ENCODE measurements around the gene GAB2. TPM values are rescaled to one million over a fixed set of nuclear protein-coding genes. Genes with fewer than 3 reads are reported as not detected.

The GAB2 gene
- polyA plus RNA-seq, 1 experiment = 8.7 TPM

GRCh38 chr11:78190871-78191538 is 226.6 kb downstream of the GAB2 start:
- no peak for TF ChIP-seq CTCF (IDR thresholded peaks at IDR 0.05; ENCODE audit: low read depth, low read length)
- ChIA-PET CTCF (no interaction called here), POLR2A (no interaction called here)
- H3K9me3 ChIP-seq (ENCODE audit: control insufficient read depth, insufficient read depth, low read length) = no peaks in the 10 kb centered on the region
- no peak overlapping the region for H3K27ac ChIP-seq (ENCODE audit: low read depth, low read length)
- no peak overlapping the region for H3K4me3 ChIP-seq (ENCODE audit: low read depth, low read length)
- no peak for DNase-seq (ENCODE audit: low read depth, low spot score)
- H3K27me3 ChIP-seq (ENCODE audit: control insufficient read depth, insufficient read depth, low read length) = no peaks in the 10 kb centered on the region

GRCh38 chr11:78190374-78190773 is 227.2 kb downstream of the GAB2 start:
- H3K27me3 ChIP-seq (ENCODE audit: control insufficient read depth, insufficient read depth, low read length) = no peaks in the 10 kb centered on the region
- DNase-seq (ENCODE audit: low read depth, low spot score) = no peak
- POLR2A ChIA-PET = no interaction called here
- H3K27ac ChIP-seq (ENCODE audit: low read depth, low read length) = no peak overlapping the region
- CTCF ChIA-PET = no interaction called here
- no peaks in the 10 kb centered on the region for H3K9me3 ChIP-seq (ENCODE audit: control insufficient read depth, insufficient read depth, low read length)
- no peak for TF ChIP-seq CTCF (IDR thresholded peaks at IDR 0.05; ENCODE audit: low read depth, low read length)
- H3K4me3 ChIP-seq (ENCODE audit: low read depth, low read length) = 0 out of 2 replicates have a peak overlapping the region, but pooled peaks have one; percentile 1

- CTCF ChIA-PET = interaction anchor here (1.9 kb wide), 1 partner anchor 375 kb away, joined by 5 read pairs; no protein-coding TSS in a partner anchor
- Histone ChIP-seq H3K9me3 (ENCODE audit: control insufficient read depth, insufficient read depth, low read length) (no peaks in the 10 kb centered on the region), H3K27me3 (ENCODE audit: control insufficient read depth, insufficient read depth, low read length) (no peaks in the 10 kb centered on the region), H3K4me3 (ENCODE audit: low read depth, low read length) (peak overlapping the region; percentile 82), H3K27ac (ENCODE audit: low read depth, low read length) (no peak overlapping the region)
- TF ChIP-seq CTCF (IDR thresholded peaks at IDR 0.05; ENCODE audit: low read depth, low read length) = no peak
- DNase-seq (ENCODE audit: low read depth, low spot score) = no peak
- POLR2A ChIA-PET = no interaction called here
Measured at GRCh38 chr11:78189851-78190250, 227.8 kb downstream of the GAB2 start.

GRCh38 chr11:78189174-78189724 is 228.4 kb downstream of the GAB2 start:
- POLR2A ChIA-PET = interaction anchor here (1.8 kb wide), 1 partner anchor 50 kb away, joined by 7 read pairs; the partner anchor contains the start of gene ALG8
- CTCF ChIA-PET = interaction anchor here (1.9 kb wide), 1 partner anchor 375 kb away, joined by 5 read pairs; no protein-coding TSS in a partner anchor
- Histone ChIP-seq H3K4me3 (ENCODE audit: low read depth, low read length) (peak overlapping the region; percentile 82), H3K27ac (ENCODE audit: low read depth, low read length) (no peak overlapping the region), H3K27me3 (ENCODE audit: control insufficient read depth, insufficient read depth, low read length) (no peaks in the 10 kb centered on the region), H3K9me3 (ENCODE audit: control insufficient read depth, insufficient read depth, low read length) (no peaks in the 10 kb centered on the region)
- DNase-seq (ENCODE audit: low read depth, low spot score) = no peak
- TF ChIP-seq CTCF (IDR thresholded peaks at IDR 0.05; ENCODE audit: low read depth, low read length) = no peak

Measured in AG04450 (cell line).